CD1c-positive myeloid dendritic cell (primary cell): ENCODE measurements around the gene CYP1A2.
"Not testable (repeated sequence)": the region's sequence is repeated elsewhere in the genome, so short reads cannot be mapped to it uniquely, and the experiment has no call there.

ENCODE experiments used
- DNase-seq: peaks from one replicate; pipeline ENCODE4 v3.0.0-alpha.2; 2016; ENCODE audit errors: extremely low spot score

The CYP1A2 gene

DNA sequence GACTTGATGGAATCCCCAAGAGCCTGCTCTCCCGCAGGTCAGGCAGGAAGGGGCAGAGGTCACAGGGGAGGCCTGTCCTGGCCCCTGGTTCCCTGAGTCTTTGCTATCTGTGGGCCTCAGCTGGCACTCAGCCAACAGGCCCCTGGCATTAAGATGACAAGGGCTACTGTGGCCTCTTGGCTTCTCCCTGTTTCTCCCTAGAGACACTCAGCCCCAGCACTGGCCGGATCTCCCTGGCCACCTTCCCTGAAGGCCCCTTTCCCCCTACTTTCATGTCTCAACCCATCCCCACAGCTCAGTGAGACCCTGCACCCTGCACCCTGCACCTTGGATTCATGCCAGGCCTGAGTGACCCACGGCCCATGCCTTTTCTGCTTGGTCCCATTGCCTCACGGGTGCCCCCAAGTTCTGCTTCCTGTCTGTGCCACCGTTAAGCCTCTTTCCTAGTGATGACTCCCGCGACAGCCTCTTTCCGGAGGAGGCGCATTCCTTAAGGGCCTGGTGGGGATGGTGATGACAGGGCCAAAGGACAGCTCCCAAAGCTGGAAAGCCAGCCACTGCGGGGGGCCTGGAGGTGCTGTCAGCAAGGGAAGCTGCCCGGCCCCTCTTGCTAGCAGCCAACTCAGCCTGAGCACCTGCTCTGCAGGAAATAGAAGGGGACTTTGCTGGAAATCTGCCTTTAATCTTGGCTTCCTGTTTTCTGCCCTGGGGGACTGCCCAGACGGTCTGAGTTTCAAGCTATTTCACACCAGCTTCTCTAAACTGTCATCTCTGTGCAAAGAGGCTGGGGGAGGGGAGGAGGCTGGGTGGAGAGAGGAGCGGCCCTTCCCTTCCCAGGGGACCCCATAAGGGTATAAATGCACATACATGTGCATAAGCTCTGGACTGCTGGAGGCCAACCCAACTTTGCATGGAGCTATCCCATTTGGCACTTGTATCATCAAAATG, 28.4 kb downstream of the CYP1A2 start:
- DNase-seq: peak; percentile 83

DNA sequence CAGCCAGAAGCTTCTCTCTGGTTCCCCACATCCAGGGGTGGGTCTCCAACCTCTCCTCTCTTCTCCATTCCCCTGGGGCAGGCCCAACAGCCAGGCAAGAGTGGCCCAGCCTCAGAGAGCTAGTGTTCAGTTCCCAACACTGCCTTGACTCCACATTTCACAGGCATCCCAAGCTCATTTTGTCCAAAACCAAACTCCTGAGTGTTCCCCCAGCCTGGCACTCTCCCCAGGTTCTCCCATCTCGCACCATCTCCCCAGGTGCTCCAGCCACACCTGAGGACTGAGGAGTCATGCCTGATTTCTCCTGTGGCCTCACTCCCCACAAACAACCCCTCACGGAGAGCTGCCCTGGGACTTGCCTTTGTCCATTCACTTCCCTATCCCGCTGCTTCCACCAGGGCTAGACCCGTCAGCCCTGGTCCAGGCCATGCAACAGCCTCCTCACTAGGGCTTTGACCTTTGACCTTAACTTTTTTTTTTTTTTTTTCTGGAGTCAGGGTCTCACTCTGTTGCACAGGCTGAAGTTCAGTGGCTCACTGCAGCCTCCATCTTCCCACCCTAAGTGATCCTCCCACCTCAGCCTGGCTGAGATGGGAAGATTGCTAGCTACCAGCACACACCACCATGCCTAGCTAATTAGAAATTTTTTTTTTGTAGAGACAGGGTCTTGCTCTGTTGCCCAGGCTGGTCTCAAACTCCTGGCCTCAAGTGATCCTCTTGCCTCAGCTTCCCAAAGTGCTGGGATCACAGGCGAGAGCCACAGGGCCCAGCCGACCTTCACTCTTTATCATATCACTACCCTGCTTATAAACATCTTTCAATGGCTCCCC, 29.3 kb downstream of the CYP1A2 start:
- peak; percentile 41 for DNase-seq

DNA sequence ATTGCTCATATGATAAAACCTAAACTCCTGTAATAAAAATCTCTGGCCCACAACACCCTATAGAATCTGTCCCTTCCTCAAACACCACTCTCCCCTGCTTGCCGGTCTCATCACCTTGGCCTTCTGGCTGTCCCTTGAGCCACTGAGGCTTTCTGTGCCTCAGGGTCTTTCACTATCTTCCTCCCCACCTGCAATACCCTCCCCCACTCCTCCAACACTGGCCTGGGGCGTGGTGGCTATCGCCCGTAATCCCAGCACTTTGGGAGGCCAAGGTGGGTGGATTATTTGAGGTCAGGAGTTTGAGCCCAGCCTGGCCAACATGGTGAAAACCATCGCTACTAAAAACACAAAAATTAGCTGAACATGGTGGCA, 29.9 kb downstream of the CYP1A2 start:
- DNase-seq: no peak

DNA sequence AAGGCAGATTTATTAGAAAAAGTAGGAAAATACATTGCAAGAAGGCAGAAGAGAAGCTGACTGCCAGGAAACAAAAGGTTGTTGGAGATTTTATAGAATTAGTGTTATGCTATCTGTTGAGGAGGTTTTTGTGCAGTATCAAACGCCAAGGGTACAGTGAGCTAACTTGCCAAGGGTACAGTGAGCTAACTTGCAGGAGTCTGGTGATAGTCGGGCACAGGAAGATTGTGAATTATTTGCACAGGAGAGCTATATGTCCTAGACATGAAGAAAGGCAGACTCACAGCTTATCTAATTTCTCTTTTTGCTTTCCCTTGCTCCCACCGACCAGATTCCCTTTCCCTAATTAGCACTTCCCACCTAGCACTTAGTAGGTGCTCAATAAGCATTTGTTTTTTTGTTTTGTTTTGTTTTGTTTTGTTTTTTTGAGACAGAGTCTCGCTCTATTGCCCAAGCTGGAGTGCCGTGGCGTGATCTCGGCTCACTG, 30.6 kb downstream of the CYP1A2 start:
- DNase-seq: no peak

DNA sequence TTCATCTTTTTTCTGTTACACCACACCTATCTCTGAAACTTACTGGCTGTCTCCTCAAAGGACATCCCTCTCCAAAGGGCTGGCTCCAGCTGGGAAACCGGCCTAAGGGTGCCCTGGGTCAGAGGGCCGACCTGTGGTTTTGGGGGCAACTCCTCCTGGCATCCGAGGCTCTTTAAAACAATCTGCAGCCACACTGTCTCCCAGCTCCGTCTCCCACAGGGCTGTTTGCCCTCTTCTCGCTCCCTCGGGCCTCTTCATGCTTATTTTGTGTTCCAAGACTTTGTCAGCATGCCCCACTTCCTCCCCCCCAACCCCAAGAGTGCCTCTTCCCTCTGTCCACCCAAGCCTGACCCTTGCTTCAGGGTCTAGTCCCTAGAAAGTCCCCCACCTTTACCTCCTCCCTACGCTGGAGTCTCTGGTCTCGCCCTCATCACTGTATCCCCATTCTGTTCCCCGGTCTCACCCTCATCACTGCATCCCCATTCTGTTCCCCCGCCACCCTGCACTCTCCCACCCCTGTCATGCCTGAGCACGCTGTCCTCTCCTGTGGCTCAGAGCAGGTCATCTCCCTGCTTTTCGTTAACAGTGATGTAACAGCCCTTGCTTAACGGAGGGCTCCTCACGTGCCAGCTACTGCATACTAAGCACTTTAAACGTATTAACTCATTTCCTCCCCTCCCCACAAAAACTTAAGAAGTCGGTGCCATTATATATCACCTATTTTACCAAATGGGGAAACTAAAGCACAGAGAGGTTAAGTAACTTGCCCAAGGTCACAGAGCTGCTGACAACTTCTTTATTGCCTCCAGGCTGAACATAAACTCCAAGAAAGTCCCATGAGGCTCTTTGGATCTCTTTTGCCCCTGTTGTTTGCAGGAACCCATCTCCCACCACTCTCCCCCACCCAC, 32.1 kb downstream of the CYP1A2 start:
- peak; percentile 83 for DNase-seq

DNA sequence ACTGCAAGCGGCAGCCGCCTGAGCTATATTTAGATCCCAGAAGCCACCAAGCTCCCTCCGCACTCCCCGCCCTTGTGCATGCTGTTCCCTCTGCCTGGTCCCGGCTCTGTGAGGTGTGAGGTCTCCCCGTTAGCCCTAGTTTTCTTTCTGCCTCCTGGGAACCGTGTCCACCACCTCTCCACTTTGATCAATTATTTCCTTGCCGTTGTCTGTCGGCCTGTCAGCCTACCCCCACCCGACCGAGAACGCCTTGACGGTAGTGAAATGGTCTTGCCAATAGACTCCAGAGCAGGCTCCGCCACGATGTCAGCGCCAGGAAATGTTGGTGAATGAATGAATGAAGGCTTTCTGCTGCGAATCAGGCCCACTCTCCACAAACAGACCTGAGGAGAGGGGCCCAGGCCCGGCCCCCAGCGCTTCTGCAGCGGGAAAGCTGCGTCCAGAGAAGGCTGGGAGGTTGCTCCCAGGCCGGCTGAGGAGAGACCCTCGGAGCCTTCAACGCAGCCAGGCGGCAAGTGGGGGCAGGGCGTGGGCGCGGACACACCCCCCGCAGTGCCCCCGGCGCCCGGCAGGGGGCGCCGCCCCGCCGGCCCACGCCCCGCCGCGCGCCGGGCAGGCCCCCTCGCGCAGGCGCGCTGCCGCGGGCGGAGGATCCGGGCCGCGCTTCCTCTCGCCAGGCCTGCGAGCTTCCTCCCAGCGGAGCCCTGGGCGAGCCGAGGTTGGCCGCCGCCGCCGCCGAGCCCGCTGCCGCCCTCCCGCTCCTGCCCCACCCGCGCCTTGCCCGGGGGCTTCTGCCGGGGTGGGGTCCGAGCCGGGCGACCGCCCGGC, 33.0 kb downstream of the CYP1A2 start, which contains the start of gene CSK:
TSS of gene CSK (plus strand) at position 650 of the 828 bp plus-strand sequence. CDS start 16,218 bp downstream, outside the sequence.
- peak; percentile 93 for DNase-seq

DNA sequence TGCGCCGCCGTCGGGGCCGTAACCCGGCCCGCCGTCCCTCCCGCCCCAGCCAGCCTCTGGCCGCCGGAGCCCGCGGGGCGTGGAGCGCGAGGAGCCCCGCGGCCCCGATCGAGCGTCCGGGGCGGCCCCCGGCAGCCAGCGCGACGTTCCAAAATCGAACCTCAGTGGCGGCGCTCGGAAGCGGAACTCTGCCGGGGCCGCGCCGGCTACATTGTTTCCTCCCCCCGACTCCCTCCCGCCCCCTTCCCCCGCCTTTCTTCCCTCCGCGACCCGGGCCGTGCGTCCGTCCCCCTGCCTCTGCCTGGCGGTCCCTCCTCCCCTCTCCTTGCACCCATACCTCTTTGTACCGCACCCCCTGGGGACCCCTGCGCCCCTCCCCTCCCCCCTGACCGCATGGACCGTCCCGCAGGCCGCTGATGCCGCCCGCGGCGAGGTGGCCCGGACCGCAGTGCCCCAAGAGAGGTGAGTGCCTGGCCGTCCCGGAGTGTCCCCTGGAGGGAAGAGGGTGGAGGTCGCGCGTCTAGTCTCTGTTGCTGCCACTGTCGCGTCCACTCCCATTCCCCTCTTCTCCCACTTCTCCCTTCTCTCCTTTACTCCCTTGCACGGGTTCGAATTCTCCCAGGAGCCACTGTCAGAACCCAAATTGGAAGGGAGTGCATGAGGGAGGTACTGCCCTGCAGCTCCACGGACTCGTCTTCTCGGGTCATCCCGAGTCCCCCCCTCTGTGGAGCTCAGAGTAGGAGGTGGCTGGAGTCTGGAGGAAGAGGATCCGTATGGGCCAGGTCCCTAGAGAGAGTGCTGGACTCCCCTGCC, 33.8 kb downstream of the CYP1A2 start:
- DNase-seq: peak; percentile 76

DNA sequence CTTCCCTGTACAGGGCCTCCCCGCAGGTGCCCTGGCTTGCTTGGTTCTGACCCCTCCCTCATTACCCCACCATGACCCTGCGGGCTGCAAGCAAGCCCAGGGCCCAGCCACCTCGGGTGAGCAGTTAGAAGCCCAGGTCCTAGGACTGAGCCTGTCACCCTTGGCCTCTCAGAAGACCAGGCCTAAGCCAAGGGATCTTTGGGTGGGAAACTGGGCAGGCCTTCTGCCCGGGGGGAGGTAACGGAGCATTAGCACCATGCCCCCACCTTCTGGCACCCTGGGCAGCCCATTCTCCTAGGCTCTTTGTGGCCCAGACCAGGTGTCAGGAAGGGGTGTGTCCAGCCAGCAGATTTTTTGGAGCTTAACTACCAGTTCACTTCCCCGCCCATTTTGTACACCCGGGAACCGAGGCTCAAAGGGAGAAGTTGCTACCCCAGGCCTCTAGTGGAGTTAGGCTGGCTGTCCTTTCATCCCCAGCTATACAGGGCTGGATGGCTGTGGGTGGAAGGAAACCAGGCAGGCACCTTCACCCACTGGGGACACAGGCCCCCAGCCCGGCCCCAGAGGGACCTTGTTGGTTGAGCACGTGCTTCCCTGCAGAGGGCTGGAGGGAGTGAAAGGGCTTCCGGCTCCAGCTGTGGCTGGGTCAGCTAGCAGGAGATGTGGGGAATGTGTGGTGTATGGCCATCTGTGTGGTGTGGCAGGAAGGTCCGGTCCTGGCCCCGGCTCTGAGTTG, 34.6 kb downstream of the CYP1A2 start:
- DNase-seq: peak; percentile 80

DNA sequence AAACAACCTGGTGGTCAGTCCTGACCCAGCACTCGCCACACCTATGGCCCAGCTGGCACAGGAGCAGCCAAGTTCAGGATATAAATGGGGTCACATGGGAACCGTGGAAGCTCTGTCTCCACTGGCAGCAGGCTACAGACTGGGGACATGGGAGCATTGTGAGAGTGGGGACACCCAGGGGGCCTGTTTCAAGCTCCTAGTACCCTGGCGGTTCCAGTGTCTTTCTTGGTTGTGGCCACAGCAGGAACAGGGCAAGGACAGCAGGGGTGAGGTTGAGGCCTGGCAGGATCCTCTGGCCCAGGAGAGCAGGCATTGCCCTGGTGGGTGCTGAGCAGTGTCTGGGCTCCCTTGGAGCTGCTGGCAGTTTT, 35.1 kb downstream of the CYP1A2 start:
- no peak for DNase-seq

DNA sequence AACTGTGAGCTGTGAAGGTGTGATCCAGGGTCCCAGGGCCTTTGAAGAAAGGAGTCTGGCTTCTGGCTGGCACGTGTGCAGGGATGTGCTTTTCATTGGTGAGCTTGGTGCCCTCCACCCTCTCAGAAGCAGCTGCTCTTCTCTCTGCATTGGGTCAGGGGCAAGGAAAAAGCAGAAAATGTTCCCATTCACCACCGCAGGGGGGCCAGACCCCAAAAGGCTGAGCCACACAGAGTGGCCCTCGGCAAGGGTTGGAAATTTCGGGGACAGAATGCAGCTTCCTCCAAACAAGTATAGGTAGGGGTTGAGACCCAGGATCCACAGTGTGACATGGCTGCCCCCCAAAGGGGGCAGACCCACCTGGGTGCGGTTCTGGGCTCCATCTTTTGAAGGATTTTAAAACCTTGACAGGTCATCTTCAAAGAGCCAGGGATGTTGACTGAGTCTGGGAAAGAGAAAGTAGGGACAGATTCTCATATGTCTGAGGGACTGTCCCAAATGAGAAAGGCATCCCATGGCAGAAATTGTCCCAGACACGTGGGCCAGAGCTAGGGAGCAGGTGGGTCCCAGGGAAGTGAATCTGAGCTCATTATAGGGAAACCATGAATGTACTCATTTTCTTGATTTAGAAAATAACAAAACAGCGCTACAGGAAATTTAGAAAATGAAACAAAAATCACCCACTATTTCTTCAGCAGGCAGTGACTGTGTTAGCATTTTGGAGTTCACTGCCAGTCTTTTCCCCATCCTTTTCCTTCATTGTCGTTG, 36.0 kb downstream of the CYP1A2 start:
- DNase-seq: no peak

DNA sequence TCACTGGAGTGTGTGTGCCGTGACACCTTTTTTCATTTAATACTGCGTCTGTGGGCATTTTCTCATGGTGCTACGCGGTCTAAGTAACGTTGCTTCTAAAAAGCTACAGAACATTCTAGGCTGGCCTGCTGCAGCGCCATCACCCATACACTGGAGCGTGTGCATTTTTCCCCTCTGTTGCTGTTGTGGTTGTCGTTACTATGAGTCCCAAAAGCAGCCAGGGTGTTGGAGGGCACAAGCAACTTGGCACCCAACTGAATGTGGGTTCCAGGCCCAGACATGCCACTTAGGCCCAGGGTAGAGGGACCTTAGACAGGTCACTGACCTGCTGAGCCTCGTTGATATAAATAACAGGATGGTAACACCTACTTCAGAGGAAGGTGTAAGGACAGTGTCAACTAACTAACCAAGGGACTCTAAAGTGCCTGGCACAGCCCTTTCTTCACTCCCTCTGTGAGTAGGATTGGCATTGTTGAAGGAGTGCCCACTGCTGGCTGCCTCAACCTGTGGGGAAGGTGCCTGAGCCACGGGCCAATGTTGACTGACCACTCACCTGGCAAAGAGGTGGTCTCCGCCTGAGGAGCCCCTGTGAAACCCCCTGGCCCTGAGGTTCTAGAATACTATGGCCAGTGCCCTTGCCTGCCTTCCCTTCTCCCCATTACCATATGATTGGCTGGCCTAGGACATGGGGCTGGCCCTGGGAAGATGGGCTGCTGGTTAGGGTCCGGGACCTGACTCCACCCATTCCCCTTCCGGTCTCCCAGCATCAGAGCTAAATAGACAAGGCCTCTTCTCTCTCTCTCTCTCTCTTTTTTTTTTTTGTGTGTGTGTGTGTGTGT, 36.8 kb downstream of the CYP1A2 start:
- no peak for DNase-seq

DNA sequence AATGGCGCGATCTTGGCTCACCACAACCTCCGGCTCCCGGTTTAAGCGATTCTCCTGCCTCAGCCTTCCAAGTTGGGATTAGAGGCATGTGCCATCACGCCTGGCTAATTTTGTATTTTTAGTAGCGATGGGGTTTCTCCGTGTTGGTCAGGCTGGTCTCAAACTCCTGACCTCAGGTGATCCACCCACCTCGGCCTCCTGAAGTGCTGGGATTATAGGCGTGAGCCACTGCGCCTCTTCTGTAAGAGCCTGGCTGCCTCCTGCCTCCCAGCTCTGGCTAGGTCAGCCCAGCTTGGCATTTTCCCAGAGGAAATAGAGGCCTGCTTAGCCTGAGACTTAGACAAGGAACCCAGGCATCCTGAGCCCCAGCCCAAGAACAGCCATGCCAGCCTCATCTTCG, 37.4 kb downstream of the CYP1A2 start:
- DNase-seq: not testable (repeated sequence)

DNA sequence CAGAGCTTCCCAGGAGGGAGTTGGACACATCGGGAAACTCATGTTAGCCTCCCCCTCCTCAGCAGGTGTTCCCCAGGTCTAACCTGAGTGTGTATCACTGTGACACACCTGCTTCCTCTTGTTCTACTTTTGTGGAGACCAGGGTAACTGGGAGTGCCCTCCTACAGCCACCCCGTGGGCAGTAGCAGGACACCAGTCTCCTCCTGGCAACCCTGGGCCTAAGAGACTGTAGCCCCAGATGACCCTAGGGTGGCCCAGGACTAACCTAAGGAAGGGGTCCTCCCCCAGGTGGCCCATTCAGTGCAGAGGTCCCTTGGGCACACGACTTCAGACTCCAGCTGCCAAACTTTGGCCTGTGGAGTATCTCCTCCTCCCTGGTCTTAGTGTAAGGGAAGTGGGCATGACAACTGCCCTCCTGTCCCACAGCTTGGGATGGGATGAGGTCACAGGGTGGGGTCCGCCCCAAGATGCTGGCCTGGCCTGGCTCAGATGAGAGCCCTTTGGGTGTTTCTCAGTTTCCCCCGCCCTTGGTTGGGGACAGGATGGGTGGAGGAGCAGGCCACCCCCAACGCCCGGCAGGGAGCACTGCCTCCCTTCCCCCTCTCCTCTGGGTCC, 38.0 kb downstream of the CYP1A2 start:
- DNase-seq: peak; percentile 73

DNA sequence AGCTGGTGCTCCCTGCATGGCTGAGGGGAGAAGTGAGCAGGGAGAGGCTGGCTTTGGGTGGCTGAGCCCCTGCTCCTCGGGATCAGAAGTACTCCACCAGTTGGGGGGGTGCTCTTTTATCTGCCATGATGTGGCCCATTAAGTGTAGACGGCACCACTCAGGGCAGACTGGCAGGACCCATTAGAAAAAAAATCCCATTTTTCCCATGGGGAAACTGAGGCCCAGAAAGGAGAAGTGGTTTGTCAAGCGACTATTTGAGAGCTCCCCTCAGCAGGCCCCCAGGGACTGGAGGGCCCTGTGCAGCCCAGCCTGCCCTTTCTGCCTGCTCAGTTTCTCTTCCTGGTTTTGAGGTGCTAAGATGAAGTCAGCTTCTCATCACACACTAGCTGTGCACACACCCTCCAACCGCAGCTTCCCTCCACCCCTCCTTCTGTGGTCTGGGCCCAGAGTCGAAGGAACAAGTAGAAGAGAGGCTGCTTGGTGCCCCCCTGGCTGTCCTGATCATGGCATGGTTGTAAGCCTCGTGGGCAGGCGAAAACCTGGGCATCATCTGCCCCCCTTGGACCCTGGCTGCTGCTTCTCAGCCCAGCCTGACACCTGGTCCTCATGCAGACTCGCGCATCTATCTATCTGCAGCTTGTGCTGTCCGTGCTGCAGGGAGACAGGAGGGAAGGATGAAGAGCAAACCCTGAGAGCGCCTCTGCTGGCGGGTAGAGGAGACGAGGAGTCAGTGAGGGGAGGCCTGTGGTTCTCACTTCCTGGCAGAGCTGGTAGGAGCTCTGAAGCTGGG, 38.8 kb downstream of the CYP1A2 start:
- peak; percentile 96 for DNase-seq

DNA sequence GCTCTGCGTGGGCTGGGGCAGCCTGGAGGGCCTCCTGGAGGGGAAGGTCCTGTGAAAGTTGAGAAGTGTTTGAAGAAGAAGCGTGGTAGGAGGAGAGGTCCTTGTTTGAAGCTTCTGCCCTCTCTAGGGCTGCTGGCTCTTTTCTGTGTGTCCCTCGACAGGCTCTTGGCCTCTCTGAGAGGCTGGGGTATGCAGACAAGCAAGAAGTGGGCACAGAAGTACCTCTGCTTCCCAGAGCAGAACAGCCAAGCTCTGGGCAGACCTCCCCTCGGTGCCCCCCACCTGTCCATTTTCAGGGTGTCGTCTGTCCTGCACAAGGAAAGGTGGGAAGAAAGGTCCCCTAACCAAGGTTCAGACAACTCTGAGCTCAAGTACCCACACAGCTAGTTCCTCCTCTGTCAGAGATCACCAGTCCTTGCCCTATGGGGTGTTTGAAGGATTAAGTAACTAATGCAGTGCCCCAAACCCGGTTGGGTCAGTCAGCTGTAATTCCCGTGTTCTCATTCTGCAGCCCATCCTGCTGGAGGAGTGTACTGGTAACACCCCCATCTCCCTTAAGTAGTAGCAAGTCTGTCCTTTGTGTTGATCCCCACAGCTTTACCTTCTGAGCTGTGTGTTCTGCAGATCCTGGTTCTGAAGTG, 39.5 kb downstream of the CYP1A2 start:
- peak; percentile 57 for DNase-seq
